Measurements from ENCODE around the gene CBLC.

DNA sequence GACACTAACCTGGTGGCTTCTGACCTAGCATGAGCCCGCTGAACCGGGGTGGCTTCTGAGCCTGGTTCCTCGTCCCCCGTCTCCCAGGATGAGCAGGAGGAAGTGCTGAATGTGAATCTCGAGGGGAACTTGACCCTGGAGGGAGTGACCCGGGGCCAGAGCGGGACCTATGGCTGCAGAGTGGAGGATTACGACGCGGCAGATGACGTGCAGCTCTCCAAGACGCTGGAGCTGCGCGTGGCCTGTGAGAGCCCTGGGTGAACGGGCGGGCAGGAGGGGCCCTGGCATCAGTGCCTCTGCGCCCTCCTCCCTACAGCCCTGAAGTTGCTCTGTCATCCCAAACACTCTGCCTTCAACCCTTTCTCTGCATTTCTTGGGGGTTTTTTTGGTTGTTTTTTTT lies 36.8 kb downstream of the CBLC start:
- TF ChIP-seq BHLHE40 (IDR thresholded peaks at IDR 0.05; ENCODE audit: borderline replicate concordance) = no peak
- no peak for TF ChIP-seq ELF4 (IDR thresholded peaks at IDR 0.05)
- TF ChIP-seq FOXK2 (IDR thresholded peaks at IDR 0.05) = no peak
- no peak for TF ChIP-seq LEF1 (IDR thresholded peaks at IDR 0.05; ENCODE audit: borderline replicate concordance)
- TF ChIP-seq ZNF384 (IDR thresholded peaks at IDR 0.05) = no peak
- no peak for TF ChIP-seq HDGF (IDR thresholded peaks at IDR 0.05; ENCODE audit: borderline replicate concordance)
- no peak for TF ChIP-seq ARNT (IDR thresholded peaks at IDR 0.05)
- no peak for TF ChIP-seq FOXM1 (IDR thresholded peaks at IDR 0.05; ENCODE audit: borderline replicate concordance)
- no peak for TF ChIP-seq SP1 (IDR thresholded peaks at IDR 0.05)
